ENCODE data around the gene NMNAT2.

GRCh38 chr1:183233113-183233512 is 185.1 kb downstream of the NMNAT2 start:
- TF ChIP-seq POLR2AphosphoS5 (IDR thresholded peaks at IDR 0.05; ENCODE audit: low read depth, low read length) = no peak
- TF ChIP-seq CTCF (IDR thresholded peaks at IDR 0.05) = no peak
- TF ChIP-seq TCF7L2 (IDR thresholded peaks at IDR 0.05; ENCODE audit: low read depth, low read length) = no peak
- no peak for TF ChIP-seq SIN3A (IDR thresholded peaks at IDR 0.05; ENCODE audit: borderline replicate concordance, insufficient read depth, low read depth, low read length)
- TF ChIP-seq REST (IDR thresholded peaks at IDR 0.05; ENCODE audit: insufficient read depth in 1 of 2, low read depth in 2 of 2, low read length in 1 of 2) = no peak

All from Panc1 (cell line).